ENCODE results near the gene PMPCA. TPM values are rescaled to one million over a fixed set of nuclear protein-coding genes. Genes with fewer than 3 reads are reported as not detected.
"Not testable (repeated sequence)": the region's sequence is repeated elsewhere in the genome, so short reads cannot be mapped to it uniquely, and the experiment has no call there.

Gene PMPCA
- total and polyA plus RNA-seq, 2 donors (not counting 3 experiments of a cell fraction or from before 2014, with no cell fraction given), result 69.0 to 75.3 TPM

GRCh38 chr9:136424750-136425362 lies 14.4 kb downstream of the PMPCA start:
- CTCF ChIA-PET, result interaction anchor here (0.9 kb wide), 1 partner anchor 10 kb away, joined by 3 read pairs; no protein-coding TSS in a partner anchor
- DNase-seq (ENCODE audit: low read depth, low spot score), result no peak
- Histone ChIP-seq H3K79me2 (ENCODE audit: control insufficient read depth, insufficient read depth, low read length) (no peaks in the 10 kb centered on the region), H3K9me1 (replicated peaks; ENCODE audit: control insufficient read depth, extremely low read depth, insufficient read depth, low read length) (no peaks in the 10 kb centered on the region), H3K4me3 (replicated peaks in 1 of 3; ENCODE audit: insufficient read depth in 1 of 3, low read depth in 1 of 3, low read length in 3 of 3) (no peak overlapping the region), H3K9ac (replicated peaks; ENCODE audit: extremely low read depth, insufficient read depth, low read length) (no peak overlapping the region), H3K9me3 (replicated peaks; ENCODE audit: control insufficient read depth, insufficient read depth, low read length) (no peaks in the 10 kb centered on the region), H3K36me3 (ENCODE audit: control insufficient read depth in 2 of 2, extremely low read depth in 1 of 2, insufficient read depth in 2 of 2, low read length in 2 of 2) (peaks cover 13 to 31% of the 10 kb centered on the region in 2 experiments), H3K27ac (ENCODE audit: insufficient read depth, low read depth, low read length) (no peak overlapping the region), H3K4me2 (ENCODE audit: insufficient read depth, low read length) (no peak overlapping the region), H3K4me1 (ENCODE audit: control insufficient read depth, extremely low read depth, insufficient read depth, low read length) (no peaks in the 10 kb centered on the region), H2AFZ (ENCODE audit: low read depth, low read length) (no peak overlapping the region), H3K27me3 (ENCODE audit: control insufficient read depth in 2 of 2, insufficient read depth in 2 of 2, low read length in 2 of 2) (no peaks in the 10 kb centered on the region), H4K20me1 (replicated peaks; ENCODE audit: control insufficient read depth, extremely low read depth, insufficient read depth, low read length) (no peaks in the 10 kb centered on the region)
- intact Hi-C loops (cut with micrococcal nuclease), result no loop called here
- TF ChIP-seq JUN (IDR thresholded peaks at IDR 0.05; ENCODE audit: borderline replicate concordance, insufficient read depth, insufficient read length, low read depth), result no peak
- no peak for TF ChIP-seq EZH2 (IDR thresholded peaks at IDR 0.05; ENCODE audit: borderline replicate concordance, low read depth, low read length, severe bottlenecking)
- TF ChIP-seq GATA2 (IDR thresholded peaks at IDR 0.05; ENCODE audit: insufficient read depth, insufficient read length, low read depth, low read length), result no peak
- TF ChIP-seq MAX (IDR thresholded peaks at IDR 0.05; ENCODE audit: insufficient read depth, insufficient read length), result no peak
- no peak for TF ChIP-seq POLR2AphosphoS5 (IDR thresholded peaks at IDR 0.05; ENCODE audit: insufficient read depth, low read depth, low read length)
- no peak for TF ChIP-seq FOS (IDR thresholded peaks at IDR 0.05; ENCODE audit: borderline replicate concordance, insufficient read depth, low read length)
- TF ChIP-seq CTCF (IDR thresholded peaks at IDR 0.05; ENCODE audit: extremely low read depth in 1 of 2, insufficient read depth in 1 of 2, low read depth in 1 of 2, low read length in 2 of 2), result no peak
- TF ChIP-seq POLR2A (IDR thresholded peaks at IDR 0.05; ENCODE audit: low read depth, low read length), result no peak
- TF ChIP-seq MYC (IDR thresholded peaks at IDR 0.05; ENCODE audit: low read depth, low read length), result no peak
- no peak for FAIRE-seq
- POLR2A ChIA-PET, result no interaction called here
- BruUV-seq (replicated peaks), result no TSS peak
- dilution Hi-C loops (cut with MboI; ENCODE audit: extremely low pct_ligation_motif_present, low sequenced_read_pairs), result no loop called here

GRCh38 chr9:136425367-136425766 lies 14.9 kb downstream of the PMPCA start:
- H3K4me1 ChIP-seq (ENCODE audit: control insufficient read depth, extremely low read depth, insufficient read depth, low read length); CTCF ChIA-PET; POLR2A ChIA-PET; H3K9me1 ChIP-seq (replicated peaks; ENCODE audit: control insufficient read depth, extremely low read depth, insufficient read depth, low read length); FAIRE-seq; intact Hi-C loops (cut with micrococcal nuclease); dilution Hi-C loops (cut with MboI; ENCODE audit: extremely low pct_ligation_motif_present, low sequenced_read_pairs); BruUV-seq (replicated peaks); H3K4me3 ChIP-seq (replicated peaks in 1 of 3; ENCODE audit: insufficient read depth in 1 of 3, low read depth in 1 of 3, low read length in 3 of 3); H3K27ac ChIP-seq (ENCODE audit: insufficient read depth, low read depth, low read length); H3K4me2 ChIP-seq (ENCODE audit: insufficient read depth, low read length); H2AFZ ChIP-seq (ENCODE audit: low read depth, low read length); H3K27me3 ChIP-seq (ENCODE audit: control insufficient read depth in 2 of 2, insufficient read depth in 2 of 2, low read length in 2 of 2); H3K79me2 ChIP-seq (ENCODE audit: control insufficient read depth, insufficient read depth, low read length); DNase-seq (ENCODE audit: low read depth, low spot score); H4K20me1 ChIP-seq (replicated peaks; ENCODE audit: control insufficient read depth, extremely low read depth, insufficient read depth, low read length); H3K9me3 ChIP-seq (replicated peaks; ENCODE audit: control insufficient read depth, insufficient read depth, low read length); H3K9ac ChIP-seq (replicated peaks; ENCODE audit: extremely low read depth, insufficient read depth, low read length): not testable (repeated sequence)
- peaks cover 13 to 36% of the 10 kb centered on the region in 2 experiments for H3K36me3 ChIP-seq (ENCODE audit: control insufficient read depth in 2 of 2, extremely low read depth in 1 of 2, insufficient read depth in 2 of 2, low read length in 2 of 2)

All from endothelial cell of umbilical vein (primary cell).